Hepatocyte (in vitro differentiated cells): ENCODE measurements around the gene PROX2. TPM values are rescaled to one million over a fixed set of nuclear protein-coding genes. Genes with fewer than 3 reads are reported as not detected.

Experiments
- DNase-seq: peaks from one replicate; pipeline ENCODE4 v3.0.0-alpha.2; 2016; ENCODE audit warnings: low spot score
- H2AFZ ChIP-seq: fragments of 200-600 bp; sonication (generic); 2 replicates; pipeline ENCODE4 v1.6.0; 2016; ENCODE audit warnings: antibody characterized with exemption, mild to moderate bottlenecking
- H3K27ac ChIP-seq: fragments of 200-600 bp; sonication (generic); 2 replicates; pipeline ENCODE4 v1.5.1; 2016; ENCODE audit warnings: mild to moderate bottlenecking
- H3K27me3 ChIP-seq: fragments of 200-600 bp; sonication (generic); 2 replicates; pipeline ENCODE4 v1.6.1; 2016
- H3K36me3 ChIP-seq: fragments of 200-600 bp; sonication (generic); replicated peaks from 2 replicates; pipeline ENCODE4 v1.5.1; 2016; ENCODE audit warnings: low read depth; ENCODE audit not compliant: insufficient read depth
- H3K4me1 ChIP-seq: fragments of 200-600 bp; sonication (generic); 2 replicates; pipeline ENCODE4 v1.5.1; 2016; ENCODE audit warnings: mild to moderate bottlenecking, moderate library complexity; ENCODE audit not compliant: insufficient read depth
- H3K4me2 ChIP-seq: fragments of 200-600 bp; sonication (generic); 2 replicates; pipeline ENCODE4 v1.6.0; 2016
- H3K4me3 ChIP-seq: fragments of 200-600 bp; sonication (generic); 2 replicates; pipeline ENCODE4 v1.5.1; 2016; ENCODE audit warnings: mild to moderate bottlenecking
- H3K79me2 ChIP-seq: fragments of 200-600 bp; sonication (generic); 2 replicates; pipeline ENCODE4 v1.6.0; 2017; ENCODE audit warnings: mild to moderate bottlenecking
- H3K9me2 ChIP-seq: fragments of 200-600 bp; sonication (generic); replicated peaks from 2 replicates; pipeline ENCODE4 v1.6.0; 2017; ENCODE audit warnings: mild to moderate bottlenecking; ENCODE audit not compliant: insufficient read depth
- H3K9me3 ChIP-seq: fragments of 200-600 bp; sonication (generic); 2 replicates; pipeline ENCODE4 v1.5.1; 2016; ENCODE audit warnings: low read depth, mild to moderate bottlenecking
- H4K20me1 ChIP-seq: fragments of 200-600 bp; sonication (generic); 2 replicates; pipeline ENCODE4 v1.6.0; 2016; ENCODE audit warnings: mild to moderate bottlenecking; ENCODE audit not compliant: insufficient read depth, poor library complexity, severe bottlenecking
- CTCF ChIP-seq: fragments of 200-600 bp; sonication (generic); IDR thresholded peaks from 2 replicates; pipeline ENCODE4 v1.5.1; 2016; ENCODE audit warnings: antibody characterized with exemption, mild to moderate bottlenecking; ENCODE audit not compliant: poor library complexity
- EZH2 ChIP-seq: fragments of 200-600 bp; sonication (generic); IDR thresholded peaks from 2 replicates; pipeline ENCODE4 v1.6.1; 2016; ENCODE audit warnings: antibody characterized with exemption, mild to moderate bottlenecking, borderline replicate concordance
- EZH2phosphoT487 ChIP-seq: fragments of 200-600 bp; sonication (generic); IDR thresholded peaks from one replicate; pipeline ENCODE4 v1.6.1; 2018; ENCODE audit warnings: antibody characterized with exemption, mild to moderate bottlenecking, low read depth, moderate library complexity; ENCODE audit not compliant: unreplicated experiment, severe bottlenecking
- WGBS: methylation state at CpG from one replicate; pipeline ENCODE4 v1.1.6; 2016; ENCODE audit warnings: low lambda C conversion rate; ENCODE audit errors: missing lambda C conversion rate; 5-methylcytosine and 5-hydroxymethylcytosine counted together
- polyA plus RNA-seq: library from polyadenylated mRNA; unstranded; fragments of >200 nt; fragmentation: Nextera tagmentation; extraction: Ambion mirVana; gene quantifications from 2 replicates; pipeline ENCODE4 v1.2.1, GENCODE V29; 2016
- total RNA-seq: library from RNA; depleted of rRNA; stranded (reverse); fragments of >200 nt; gene quantifications from 2 replicates; pipeline ENCODE4 v1.2.3, GENCODE V29; 2014

Gene PROX2
- total and polyA plus RNA-seq, 2 experiments from 2014 or later: not detected

DNA sequence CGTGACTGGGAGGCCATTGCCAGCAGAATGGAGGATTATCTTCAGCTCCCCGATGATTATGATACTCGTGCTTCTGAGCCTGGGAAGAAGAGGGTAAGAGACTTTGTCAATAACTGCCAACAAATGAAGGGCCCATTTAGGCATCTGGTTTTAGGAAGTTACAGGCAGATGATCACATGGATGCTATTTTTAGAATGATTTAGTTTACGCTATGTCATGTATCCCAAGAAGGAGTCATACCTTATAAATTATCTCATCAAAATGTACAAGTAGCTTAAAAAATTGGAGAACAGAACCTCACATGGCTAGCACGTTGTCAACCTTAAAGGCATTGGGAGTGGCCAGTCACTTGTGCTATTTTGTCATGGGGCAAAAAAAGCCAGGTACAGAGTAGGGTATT lies 46.7 kb downstream of the PROX2 start:
- DNase-seq: no peak
- Histone ChIP-seq H2AFZ (no peak overlapping the region), H3K9me2 (no peaks in the 10 kb centered on the region), H3K4me3 (no peak overlapping the region), H3K4me1 (peaks cover 7% of the 10 kb centered on the region), H3K4me2 (no peak overlapping the region), H3K36me3 (no peaks in the 10 kb centered on the region), H3K27ac (no peak overlapping the region), H3K79me2 (no peaks in the 10 kb centered on the region), H4K20me1 (no peaks in the 10 kb centered on the region), H3K9me3 (no peaks in the 10 kb centered on the region), H3K27me3 (no peaks in the 10 kb centered on the region)
- WGBS: 97% methylated on average over 5 of the region's 5 CpGs
- TF ChIP-seq CTCF (no peak), EZH2phosphoT487 (no peak), EZH2 (no peak)

DNA sequence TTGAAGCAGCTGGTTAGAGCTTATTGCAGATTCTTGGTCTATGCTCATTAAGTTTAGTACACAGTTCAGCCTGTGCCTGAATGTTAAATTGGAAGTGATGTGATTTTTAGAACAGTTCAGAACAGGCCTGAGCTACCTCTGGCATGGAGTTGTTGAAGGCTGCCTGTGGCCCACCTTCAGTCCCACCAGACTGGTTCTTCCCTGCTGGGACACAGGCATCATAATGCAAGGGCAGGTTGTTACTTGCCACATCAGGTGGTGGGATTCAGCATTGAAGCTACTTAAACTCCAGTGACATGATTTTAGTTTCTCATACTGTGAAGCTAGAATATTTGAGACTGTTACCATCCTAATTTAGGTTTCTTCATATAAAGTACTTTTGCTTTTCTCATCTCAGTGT lies 49.4 kb downstream of the PROX2 start:
- H3K4me1 ChIP-seq: peaks cover 7% of the 10 kb centered on the region
- DNase-seq: no peak
- H3K4me3 ChIP-seq: no peak overlapping the region
- no peaks in the 10 kb centered on the region for H3K79me2 ChIP-seq
- H3K4me2 ChIP-seq: no peak overlapping the region
- H3K36me3 ChIP-seq: no peaks in the 10 kb centered on the region
- H2AFZ ChIP-seq: no peak overlapping the region
- H3K9me3 ChIP-seq: no peaks in the 10 kb centered on the region
- no peaks in the 10 kb centered on the region for H3K27me3 ChIP-seq
- no peak for TF ChIP-seq CTCF
- no peak for TF ChIP-seq EZH2phosphoT487
- TF ChIP-seq EZH2: no peak
- H3K9me2 ChIP-seq: no peaks in the 10 kb centered on the region
- H4K20me1 ChIP-seq: no peaks in the 10 kb centered on the region
- no peak overlapping the region for H3K27ac ChIP-seq

Other genes with a start within 250 kb of the PROX2 start
- 31.7 and 41.3 TPM in 2 replicates for gene AREL1, start 163.1 kb downstream of the PROX2 start, total RNA-seq
- 11.4 and 13.9 TPM in 2 replicates for gene AREL1, start 163.1 kb downstream of the PROX2 start, polyA plus RNA-seq
- gene FCF1, start 163.0 kb downstream of the PROX2 start, total RNA-seq: 32.9 and 43.6 TPM in 2 replicates
- 11.3 and 12.3 TPM in 2 replicates for gene FCF1, start 163.0 kb downstream of the PROX2 start, polyA plus RNA-seq
- 31.5 and 44.8 TPM in 2 replicates for gene YLPM1, start 112.8 kb downstream of the PROX2 start, total RNA-seq
- gene YLPM1, start 112.8 kb downstream of the PROX2 start, polyA plus RNA-seq: 20.2 and 21.2 TPM in 2 replicates
- gene DLST, start 5.8 kb upstream of the PROX2 start, total RNA-seq: 68.7 and 69.4 TPM in 2 replicates
- 5.6 and 10.8 TPM in 2 replicates for gene DLST, start 5.8 kb upstream of the PROX2 start, polyA plus RNA-seq
- gene RPS6KL1, start 47.1 kb upstream of the PROX2 start, total RNA-seq: 0.57 and 1.2 TPM in 2 replicates
- 0.18 and 1.5 TPM in 2 replicates for gene RPS6KL1, start 47.1 kb upstream of the PROX2 start, polyA plus RNA-seq
- gene PGF, start 79.5 kb upstream of the PROX2 start, total RNA-seq: 25.0 and 25.2 TPM in 2 replicates
- 31.0 and 33.0 TPM in 2 replicates for gene PGF, start 79.5 kb upstream of the PROX2 start, polyA plus RNA-seq
- gene EIF2B2, start 126.8 kb upstream of the PROX2 start, total RNA-seq: 35.7 and 45.2 TPM in 2 replicates
- 75.6 and 93.2 TPM in 2 replicates for gene EIF2B2, start 126.8 kb upstream of the PROX2 start, polyA plus RNA-seq
- 15.6 and 21.3 TPM in 2 replicates for gene MLH3, start 175.3 kb upstream of the PROX2 start, total RNA-seq
- gene MLH3, start 175.3 kb upstream of the PROX2 start, polyA plus RNA-seq: 8.5 and 9.9 TPM in 2 replicates
- 7.1 and 9.5 TPM in 2 replicates for gene ACYP1, start 187.9 kb upstream of the PROX2 start, total RNA-seq
- 13.5 and 19.5 TPM in 2 replicates for gene ACYP1, start 187.9 kb upstream of the PROX2 start, polyA plus RNA-seq
- gene ZC2HC1C, start 193.5 kb upstream of the PROX2 start, total RNA-seq: 1.7 and 14.9 TPM in 2 replicates
- 1.1 and 3.8 TPM in 2 replicates for gene ZC2HC1C, start 193.5 kb upstream of the PROX2 start, polyA plus RNA-seq